LNCaP clone FGC (cell line): Measurements from ENCODE around the gene SLC7A10.
"Not testable (repeated sequence)": the region's sequence is repeated elsewhere in the genome, so short reads cannot be mapped to it uniquely, and the experiment has no call there.

ENCODE experiments used
- DNase-seq: peaks from one replicate; pipeline ENCODE4 v3.0.0-alpha.2; 2011; ENCODE audit warnings: low read depth
- H3K4me3 ChIP-seq: 2 replicates; pipeline ENCODE4 v1.5.1; 2011; ENCODE audit warnings: mild to moderate bottlenecking, low read depth, low read length, control low read depth
- CTCF ChIP-seq: IDR thresholded peaks from 2 replicates; pipeline ENCODE4 v1.5.1; 2012; ENCODE audit warnings: mild to moderate bottlenecking; ENCODE audit not compliant: control insufficient read depth, insufficient read depth; ENCODE audit errors: extremely low read depth

The SLC7A10 gene

DNA sequence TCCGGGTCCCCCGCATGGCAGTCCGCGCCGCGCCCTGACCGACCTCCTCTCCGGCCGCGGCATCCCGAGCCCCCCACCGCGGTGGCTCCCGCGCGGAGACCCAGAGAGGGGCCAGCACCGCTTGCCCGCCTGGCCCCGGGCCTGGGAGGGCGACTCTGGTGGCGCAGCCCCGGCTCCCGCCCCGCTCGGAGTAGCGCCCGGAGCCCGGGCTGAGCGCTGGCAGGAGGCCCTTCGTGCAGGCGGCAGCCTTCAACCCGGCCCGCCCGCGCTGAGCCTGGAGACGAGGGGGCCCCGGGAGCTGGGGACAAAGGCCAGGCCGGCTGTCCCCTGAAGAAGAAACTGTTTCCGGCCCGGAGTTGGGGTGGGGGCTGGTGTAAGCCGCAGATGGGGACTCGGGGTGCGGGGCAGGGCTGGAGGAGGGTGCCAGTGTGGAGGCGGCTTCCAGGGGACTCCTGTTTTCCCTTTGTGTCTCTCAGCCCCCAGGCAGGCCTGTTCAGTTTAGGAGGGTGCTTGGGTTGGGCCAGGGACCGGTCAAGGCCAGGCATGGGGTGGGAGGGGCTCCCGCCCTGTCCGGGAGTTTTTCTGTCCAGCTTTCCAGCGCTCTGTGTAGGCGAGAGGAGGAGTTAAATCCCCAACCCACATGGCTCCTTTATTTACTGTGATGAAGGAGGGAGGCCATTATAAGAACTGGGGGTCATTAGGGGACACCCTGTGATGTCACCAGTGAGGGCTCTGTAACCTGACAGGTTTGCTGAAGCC lies 30.6 kb downstream of the SLC7A10 start:
- TF ChIP-seq CTCF, result no peak
- DNase-seq, result no peak
- peak overlapping the region; percentile 72 for H3K4me3 ChIP-seq

- H3K4me3 ChIP-seq, result peak overlapping the region; percentile 72
- no peak for DNase-seq
- no peak for TF ChIP-seq CTCF
Observed at GRCh38 chr19:33194532-33194885, 31.1 kb downstream of the SLC7A10 start.

GRCh38 chr19:33193865-33194362 lies 31.7 kb downstream of the SLC7A10 start, which contains the start of gene LRP3:
Gene LRP3 (plus strand): TSS chr19:33194330. CDS start chr19:33194786, 456 bp downstream.
- TF ChIP-seq CTCF, result no peak
- DNase-seq, result no peak
- H3K4me3 ChIP-seq, result peak within 1 kb of the TSS; percentile 72

GRCh38 chr19:33193269-33193864 lies 32.3 kb downstream of the SLC7A10 start:
- no peak for TF ChIP-seq CTCF
- H3K4me3 ChIP-seq, result peak overlapping the region; percentile 41
- no peak for DNase-seq

- TF ChIP-seq CTCF, result no peak
- H3K4me3 ChIP-seq, result no peak overlapping the region
- no peak for DNase-seq
Observed at GRCh38 chr19:33192010-33192409, 33.6 kb downstream of the SLC7A10 start.

DNA sequence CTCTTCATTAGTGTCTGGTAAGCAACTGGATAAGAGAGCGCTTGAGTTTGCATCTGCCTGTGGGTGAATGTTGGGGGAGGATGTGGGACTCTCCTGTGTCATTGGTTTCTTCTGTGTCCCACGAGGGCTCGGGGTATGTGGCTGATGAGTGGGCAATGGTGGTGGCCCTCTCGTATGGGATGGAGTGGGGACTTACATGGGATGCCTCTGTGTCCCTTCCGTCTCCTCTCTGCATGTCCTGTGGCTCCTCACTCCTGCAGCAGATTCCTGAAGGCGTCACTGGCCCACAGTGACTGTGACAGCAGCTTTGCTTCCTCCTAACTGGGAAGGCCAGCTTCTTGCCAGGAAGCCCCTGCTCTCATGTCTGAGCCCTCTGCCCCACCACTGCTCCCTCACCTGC lies 34.1 kb downstream of the SLC7A10 start:
- no peak overlapping the region for H3K4me3 ChIP-seq
- TF ChIP-seq CTCF, result no peak
- DNase-seq, result no peak

GRCh38 chr19:33191092-33191491 lies 34.6 kb downstream of the SLC7A10 start:
- not testable (repeated sequence) for DNase-seq, H3K4me3 ChIP-seq
